NCI-H187 treated with DMSO at 0.1 percent for 48 hours (cell line): Measurements from ENCODE around the gene EED.
"Not testable (repeated sequence)": the region's sequence is repeated elsewhere in the genome, so short reads cannot be mapped to it uniquely, and the experiment has no call there.

Experiments
- DNase-seq: peaks from one replicate; lab custom pipeline; 2025; lab: John Stamatoyannopoulos, UW

The EED gene

DNA sequence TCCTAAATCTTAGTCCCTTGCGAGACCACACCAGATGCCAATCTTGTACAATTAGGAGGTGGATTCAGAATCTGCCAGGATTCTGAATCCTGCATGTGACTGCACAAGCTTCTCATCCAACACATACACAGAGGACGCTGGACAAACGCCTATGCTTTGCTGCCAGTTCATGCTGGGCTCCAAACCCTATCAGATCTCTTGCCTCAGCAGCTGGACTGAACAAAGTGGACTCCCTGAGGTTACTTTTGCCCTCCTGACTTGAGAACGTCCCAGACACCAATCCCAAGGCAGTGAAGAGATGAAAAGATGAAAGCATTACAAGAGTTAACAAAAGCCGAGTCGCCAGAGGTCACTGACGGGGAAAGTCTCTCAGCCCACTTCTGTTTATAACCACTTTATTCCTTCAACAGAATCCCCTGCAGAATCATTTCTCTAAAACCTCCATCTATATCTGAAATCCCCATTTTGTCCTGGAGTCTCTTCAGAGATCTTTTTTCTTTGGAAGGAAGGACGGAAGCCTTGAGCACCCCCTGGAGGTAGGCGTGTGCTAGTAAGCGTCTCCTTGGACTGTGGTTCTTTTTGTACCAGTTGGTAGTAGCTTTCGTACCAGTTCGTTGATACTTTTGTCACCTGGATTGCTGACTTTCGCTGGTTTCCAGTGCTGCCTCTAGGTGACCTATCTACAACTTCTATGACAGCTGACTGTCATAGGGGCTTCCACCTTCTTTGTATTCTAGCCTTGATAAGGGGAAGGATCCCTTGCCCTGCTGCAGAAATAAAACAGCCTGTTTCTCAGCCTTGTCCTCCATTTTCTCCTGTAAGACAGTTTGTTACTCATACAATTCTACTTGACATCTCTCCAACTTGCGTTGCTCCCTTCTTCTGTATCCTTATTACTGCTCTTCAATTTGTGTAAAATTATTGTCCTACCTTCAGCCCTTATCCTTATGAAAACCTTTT is 26.1 kb upstream of the EED start:
- DNase-seq = peak; percentile 13

DNA sequence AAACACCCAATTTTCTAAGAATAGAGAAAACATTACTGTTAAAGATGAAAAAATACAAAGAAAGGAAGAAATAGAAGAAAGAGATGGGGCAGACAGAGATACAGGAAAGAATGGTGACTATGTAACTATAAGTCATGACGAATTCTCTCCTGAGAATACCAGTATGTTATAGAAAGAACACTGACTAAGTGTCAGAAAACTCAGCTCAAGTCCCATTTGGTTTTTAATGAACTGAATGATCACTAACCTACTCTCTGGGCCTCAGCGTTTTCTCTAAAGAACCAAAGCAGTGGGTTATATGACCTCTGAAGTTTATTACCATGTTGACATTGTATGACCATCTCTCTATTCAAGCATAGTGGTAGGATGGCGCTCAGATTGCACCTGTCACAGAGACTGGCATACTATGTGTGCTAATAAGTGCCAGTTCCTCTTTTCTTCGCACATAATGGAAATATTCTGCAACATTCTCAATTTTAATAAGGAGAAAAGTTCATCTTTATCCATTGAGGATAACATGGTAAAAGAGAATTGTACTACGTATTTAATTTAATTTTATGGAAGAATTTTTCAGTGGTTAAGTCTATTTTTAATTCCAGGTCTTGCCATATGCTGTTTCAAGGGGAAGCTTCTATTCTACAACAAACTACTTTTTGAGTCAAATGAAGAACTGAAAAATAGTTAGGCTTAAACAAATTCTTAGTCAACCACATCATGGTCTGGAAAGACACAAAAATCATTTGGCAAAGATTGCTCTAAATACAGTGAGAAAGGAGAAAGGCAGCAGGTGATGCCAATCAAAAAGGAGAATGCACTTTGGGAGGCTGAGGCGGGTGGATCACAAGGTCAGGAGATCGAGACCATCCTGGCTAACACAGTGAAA is 25.0 kb upstream of the EED start:
- no peak for DNase-seq

DNA sequence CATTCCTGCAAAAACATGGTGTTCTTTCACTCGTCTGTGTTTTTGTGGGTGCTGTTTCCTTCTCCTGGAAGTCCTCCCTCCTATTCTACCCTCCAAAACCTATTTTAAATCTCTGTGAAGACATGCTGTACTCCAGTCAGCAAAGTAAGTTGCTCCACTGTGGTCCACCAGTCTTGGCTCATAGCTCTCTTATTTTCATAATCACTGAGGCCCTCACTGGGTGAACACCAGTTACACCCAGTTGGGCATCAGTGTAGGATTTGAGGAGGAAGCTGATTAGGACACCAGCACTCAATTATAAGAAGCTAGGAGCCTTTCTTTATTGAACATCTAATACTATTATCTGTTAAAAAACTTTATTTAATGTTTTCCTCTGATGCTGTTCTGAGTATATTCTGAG is 23.9 kb upstream of the EED start:
- no peak for DNase-seq

DNA sequence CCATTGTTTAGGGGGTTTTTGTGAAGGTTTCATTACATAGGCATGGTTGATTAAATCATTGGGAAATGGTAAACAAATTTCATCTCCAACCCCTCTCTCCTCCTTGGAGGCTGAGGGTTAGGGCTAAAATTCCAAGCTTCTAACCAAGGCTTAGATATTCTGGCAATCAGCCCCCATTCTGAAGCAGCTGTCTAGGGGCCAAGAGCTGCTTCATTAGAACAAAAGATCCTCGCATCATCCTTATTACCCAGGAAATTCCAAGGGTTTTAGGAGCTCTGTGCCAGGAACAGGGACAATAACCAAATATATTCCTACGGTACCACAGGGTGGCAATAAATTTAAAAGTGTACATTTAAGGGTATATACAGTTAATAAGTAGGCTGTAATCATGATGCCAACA is 22.5 kb upstream of the EED start:
- no peak for DNase-seq

DNA sequence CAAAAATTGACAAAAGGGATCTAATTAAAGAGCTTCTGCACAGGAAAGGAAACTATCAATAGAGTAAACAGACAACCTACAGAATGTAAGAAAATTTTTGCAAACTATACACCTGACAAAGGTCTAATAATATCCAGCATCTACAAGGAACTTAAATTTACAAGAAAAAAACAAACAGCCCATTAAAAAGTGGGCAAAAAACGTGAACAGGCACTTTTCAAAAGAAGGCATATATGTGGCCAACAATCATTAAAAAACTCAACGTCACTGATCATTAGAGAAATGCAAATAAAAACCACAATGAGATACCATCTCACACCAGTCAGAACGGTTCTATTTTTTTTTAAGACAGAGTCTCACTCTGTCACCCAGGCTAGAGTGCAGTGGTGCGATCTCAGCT is 20.0 kb upstream of the EED start:
- DNase-seq = not testable (repeated sequence)

DNA sequence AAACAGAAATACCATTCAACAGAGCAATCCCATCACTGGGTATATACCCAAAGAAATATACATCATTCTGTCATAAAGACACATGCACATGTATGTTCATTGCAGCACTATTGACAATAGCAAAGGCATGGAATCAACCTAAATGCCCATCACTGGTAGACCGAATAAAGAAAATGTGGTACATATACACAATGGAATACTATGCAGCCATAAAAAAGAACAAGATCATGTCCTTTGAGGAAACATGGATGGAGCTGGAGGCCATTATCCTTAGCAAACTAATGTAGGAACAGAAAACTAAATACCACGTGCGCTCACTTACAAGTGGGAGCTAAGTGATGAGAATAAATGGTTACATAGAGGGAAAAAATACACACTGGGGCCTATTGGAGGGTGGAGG is 19.2 kb upstream of the EED start:
- not testable (repeated sequence) for DNase-seq

DNA sequence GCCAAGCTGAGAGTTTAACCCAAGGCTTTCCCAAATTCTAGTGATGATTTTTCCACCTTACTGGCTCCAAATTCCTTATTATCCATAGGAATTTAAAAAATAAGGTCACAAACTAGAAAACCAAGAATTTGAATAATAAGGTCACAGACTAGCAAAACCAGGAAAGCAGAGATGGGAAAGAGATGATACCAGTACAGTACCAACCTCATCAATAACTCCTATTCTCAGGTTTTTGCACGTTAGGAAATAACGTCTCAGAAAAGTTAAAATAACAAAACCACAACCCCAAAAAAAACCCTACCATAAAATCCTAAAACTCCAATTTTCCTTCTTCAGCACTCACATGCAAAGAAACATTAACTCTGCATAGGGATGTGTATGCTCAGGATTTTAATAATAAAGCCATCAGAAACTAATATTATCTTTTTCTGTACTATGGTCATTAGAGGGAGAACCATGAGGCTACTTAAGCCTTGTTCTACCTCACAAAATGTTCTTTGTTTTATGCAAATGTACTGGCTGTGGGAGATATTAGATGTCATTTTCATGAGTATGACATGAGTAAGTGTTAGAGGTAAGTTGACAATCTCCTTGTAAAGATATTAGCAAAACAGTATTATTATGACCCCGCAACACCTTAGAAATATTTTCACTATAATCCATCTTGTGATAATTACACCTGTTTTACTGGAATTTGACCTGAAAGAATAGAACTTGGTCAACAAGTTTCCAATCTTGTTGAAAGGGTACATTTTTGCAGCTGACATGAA is 16.1 kb upstream of the EED start:
- DNase-seq = no peak

DNA sequence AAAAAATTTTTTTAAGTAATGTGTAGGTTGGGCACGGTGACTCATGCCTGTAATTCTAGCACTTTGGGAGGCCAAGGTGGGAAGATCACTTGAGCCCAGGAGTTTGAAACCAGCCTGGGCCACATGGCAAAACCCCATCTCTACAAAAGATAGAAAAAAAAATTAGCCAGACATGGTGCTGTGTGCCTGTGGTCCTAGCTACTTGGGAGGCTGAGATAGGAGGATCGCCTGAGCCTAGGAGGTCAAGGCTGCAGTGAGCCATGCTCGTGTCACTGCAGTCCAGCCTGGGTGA is 15.6 kb upstream of the EED start:
- not testable (repeated sequence) for DNase-seq

DNA sequence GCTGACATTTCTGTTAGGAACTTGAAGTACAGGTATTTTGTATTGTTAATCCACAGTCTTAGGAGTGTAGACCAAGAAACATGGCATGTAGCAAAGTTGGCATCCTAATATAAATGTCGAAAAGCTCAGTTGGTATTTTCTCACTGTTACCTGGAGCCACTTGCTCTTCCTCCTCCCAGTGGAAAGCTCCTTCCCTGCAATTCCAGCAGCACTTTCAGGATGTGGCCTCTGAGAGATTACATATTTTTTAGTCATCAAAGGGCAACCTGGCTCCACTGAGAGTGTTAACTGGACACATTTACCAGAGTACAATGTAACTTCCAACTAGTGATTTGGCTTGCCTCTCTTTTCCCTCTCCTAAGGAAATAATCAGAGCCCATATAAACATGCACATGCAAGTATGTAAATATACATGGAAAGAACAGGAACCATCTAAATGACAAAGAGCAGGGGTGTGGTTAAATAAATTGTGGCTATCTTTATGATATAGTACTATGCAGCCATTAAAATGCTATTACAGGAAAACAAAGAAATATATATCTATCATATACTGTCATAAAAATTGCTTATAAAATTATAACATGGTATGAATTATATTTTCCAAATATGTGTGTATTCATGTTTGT is 14.3 kb upstream of the EED start:
- no peak for DNase-seq

DNA sequence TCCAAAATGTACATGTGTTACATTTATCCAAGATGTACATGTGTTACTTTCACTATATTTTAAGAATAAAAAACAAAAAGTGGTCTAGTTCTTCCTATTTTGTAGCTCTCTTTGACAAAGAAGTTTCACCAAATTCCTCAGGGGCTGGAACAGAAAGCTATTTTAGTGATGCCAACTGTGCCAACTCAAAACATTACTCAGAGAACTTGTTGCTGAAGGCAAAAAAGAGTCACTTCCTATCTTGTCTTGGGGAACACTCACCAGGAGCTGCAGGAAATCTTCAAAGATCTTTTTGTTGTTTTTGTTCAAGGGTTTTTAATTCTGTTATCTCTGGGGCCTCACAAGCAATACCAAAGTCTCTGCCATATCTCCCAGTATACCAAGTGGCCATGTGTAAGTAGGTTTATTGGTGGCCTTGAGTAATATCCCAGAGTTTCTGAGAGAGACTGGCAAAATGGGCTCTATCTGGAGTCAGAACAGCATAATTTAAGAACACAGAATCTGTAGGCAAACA is 13.6 kb upstream of the EED start:
- no peak for DNase-seq

DNA sequence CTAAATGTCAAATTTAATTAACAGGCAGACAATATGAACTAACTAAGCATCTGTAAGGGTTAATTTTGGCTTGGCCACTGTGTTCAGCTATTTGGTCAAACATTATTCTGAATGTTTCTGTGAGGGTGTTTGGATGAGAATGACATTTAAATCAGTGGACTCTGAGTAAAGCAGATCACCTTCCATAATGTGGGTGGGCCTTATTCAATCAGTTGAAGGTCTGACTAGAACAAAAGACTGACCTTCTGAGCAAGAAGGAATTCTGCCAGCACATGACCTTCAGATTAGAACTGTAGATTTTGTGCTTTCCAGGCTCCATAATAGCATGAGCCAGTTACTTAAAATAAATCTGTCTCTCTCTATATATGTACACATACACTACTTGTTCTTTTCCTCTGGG is 12.0 kb upstream of the EED start:
- no peak for DNase-seq

DNA sequence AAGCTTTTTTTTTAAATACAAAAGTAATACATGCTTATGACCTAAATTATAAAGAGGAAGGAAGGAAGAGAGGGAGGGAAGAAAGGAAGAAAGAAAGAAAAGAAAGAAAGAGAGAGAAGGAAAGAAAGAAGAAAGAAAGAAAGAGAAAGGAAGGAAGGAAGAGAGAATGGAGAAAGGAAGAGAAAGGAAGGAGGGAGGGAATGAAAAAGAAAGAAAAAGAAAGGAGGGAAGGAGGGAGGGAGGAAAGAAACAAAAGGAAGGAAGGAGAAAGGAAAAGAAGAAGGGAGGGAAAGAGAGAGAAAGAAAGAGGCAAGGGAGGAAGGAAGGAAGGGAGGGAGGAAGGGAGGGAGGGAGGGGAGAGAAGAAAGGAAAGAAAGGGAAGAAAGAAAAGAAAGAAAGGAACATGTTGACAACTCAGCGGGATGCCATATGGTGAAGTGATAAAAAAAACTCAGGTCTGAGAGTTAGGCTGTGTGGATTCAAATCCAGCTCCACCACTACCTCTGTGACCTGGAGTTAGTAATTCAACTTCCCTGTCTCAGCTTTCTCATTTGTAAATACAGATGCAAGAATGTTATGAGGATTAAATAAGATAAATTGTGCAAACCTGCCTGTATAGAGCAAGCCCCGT is 9.6 kb upstream of the EED start:
- no peak for DNase-seq

DNA sequence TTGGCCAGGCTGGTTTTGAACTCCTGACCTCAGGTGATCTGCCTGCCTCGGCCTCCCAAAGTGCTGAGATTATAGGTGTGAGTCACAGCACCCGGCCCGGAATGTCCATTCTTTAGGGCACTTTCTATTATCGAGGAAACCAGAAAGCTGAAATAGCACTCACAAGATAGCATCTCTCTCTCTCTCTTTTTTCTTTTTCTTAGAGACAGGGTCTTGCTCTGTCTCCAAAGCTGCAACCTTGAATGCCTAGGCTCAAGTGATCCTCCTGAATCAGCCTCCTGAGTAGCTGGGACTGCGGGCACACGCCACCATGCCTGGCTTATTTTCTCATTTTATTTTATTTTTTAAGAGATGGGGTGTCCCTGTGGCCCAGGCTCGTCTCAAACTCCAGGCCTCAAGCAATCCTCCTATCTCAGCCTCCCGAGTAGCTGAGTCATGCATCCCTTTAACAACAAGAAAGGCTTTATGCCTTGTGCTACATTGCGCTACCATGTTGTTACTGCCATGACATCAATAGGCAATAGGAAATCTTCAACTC is 7.2 kb upstream of the EED start:
- DNase-seq = no peak

DNA sequence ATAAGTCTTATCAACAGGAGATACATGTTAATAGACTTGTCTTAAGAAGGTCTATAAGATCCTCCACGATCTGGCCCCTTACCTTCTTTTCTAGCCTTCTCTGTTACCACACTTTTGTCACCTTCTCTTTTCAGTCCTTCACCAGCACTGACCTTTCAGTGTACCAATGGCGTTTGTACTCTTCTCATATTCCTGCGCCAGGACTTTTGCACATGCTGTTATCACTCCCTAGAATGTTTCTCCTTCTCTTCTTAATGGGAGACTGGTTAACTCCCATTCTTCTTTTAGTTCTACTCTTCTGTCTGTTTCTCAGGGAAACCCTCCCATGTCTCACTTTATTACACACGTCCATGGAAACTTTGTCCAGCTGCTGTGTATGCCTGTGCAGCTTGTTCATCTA is 4.4 kb upstream of the EED start:
- no peak for DNase-seq

DNA sequence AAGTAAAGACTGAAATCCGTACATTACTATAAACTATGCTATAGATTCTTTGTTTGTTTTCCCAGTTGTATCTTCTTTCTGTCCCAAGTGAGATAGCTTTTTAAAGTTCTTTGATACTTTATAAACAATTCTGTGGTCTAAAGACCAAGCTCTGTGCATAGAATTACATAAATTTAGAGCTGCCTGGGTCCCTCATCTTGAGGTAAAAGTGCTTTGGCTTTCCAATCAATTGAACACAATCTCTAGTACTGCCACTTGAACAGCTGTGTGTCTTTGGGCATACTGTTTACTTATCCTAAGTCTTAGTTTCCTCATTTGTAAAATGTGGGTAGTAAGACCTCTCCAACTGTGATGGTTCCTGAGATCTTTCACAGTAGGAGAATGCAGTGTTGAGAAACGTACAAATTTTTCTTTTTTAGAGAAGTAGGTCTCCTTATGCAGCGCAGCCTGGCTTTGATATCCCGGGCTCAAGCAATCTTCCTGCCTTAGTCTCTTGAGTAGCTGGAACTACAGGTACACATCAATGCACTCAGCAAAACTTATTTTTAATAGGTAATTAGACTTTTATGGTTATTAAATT is 2.5 kb upstream of the EED start:
- DNase-seq = no peak

DNA sequence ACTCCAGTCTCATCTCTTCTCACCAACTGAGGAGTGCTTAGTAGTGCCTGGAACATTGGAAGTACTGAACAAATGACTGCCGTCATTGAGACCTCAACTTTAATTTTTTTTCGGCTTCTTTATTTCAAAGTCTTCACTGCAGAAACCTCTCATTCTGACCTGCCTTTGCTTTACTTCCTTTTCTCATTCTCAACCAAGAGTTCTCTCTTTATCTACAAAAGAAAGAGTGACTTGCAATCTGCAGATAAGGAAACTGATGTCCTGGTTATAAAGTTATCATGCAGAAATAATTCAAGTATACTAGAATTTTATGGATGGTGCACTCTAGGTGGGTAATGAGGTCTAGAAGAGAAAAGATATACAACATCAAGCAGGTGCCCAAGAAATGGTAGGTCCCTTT is 1.2 kb upstream of the EED start:
- no peak for DNase-seq

DNA sequence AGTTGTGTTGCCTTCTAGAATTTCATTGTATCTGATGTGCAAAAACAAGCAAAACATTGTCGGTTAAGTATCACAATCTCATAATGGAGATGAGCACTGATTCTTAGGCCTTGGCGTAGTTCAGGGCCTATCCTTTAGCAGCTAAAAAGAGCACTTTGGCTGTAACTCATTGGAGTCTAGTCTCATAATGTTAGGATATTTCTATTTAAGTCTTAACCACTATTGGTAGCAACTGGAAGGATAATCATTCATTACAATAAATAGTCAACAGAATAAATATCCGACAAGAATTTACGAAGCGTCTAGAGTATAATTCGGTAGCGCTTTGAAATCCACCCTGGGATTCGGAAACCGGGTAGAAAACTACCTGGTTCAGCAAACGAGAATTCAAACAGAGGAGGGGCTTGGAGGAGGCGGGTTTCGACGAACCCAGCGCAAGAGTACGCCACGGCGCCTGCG is 461 bp upstream of the EED start:
- DNase-seq = peak; percentile 56

DNA sequence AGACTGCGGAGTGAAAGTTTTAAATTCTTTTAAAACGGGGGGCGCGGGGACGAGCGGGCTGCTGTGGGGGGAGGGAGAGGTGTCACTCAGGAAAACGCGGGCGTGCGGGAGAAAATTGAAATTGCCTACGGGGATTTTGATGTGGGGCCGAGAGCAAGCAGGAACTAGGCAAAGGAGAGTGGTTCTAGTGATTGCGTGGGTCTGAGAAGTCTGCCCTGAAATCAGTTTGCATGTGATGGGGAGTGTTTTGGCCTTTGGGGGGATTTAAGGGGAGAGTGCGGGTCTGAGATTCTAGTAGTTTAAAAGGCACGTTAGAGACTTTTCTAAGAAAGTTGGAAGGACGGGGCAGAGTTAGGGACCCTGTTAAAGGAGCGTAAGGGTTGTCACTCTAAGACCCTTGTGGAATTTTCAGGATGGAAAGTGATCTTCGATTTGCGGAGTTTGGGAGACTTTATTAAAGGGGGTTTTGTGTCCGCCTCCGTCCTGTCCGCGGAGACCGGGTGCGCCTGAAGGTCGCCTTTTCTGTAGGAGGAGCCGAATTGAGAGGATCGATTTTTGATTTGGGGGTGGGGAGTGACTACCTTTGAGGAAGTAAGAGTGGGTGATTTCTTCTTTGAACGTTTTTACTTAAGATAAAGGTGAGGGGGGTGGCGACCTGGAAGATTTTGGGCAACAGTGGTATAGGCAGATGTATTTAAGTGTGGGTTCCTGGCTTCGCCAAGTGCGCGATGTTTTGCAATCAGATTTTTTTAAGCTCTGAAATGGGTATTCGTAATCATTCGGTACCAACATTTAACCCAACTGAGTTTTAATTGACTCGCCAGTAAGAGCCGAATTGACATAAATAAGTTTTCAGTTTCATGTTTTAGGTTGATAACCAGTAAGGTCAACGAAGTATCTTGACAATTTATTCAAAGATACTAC is 1.1 kb downstream of the EED start:
- no peak for DNase-seq

DNA sequence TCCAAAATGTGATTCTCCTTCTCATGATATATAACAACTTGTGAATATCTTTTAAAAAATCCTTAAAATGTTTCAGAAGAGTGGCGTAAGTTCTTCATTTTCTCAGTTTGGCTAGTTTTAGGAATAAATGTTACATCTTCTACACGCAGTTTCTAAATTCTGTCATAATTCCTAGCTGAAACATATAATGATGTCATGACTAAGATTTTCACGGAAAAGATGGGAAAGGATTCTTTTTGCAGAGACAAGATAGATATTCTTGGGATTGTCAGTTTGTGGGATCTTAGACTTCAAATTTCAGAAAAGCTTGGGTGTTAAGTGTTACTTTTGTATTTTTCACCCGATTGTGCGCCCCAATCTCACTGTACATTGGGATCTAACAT is 1.7 kb downstream of the EED start:
- no peak for DNase-seq

DNA sequence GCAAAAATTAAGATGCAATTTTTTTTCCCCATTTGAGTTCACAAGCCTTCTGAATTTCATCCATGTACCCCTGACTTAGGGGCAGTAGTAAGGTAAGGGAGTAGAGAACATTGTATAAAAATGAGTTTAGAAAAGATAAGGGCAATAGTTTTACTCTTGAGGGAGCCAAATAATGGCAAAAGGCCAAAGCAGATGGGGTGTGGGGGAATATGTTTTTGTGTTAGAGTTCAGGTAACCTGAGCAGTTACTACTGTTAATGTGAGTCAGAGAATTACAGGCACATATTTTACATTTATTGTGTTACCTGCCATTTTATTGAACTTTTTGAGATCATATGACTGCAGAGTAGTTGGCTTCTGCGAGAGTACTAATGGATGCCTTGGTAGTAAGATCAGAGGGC is 3.1 kb downstream of the EED start:
- no peak for DNase-seq
